ENCODE measurements around the gene CHRM5.

The CHRM5 gene

GRCh38 chr15:33968224-33968623 is at the start of gene CHRM5:
Gene CHRM5 (plus strand): TSS chr15:33968497. CDS start chr15:34062718, 94,221 bp downstream.
- H3K36me3 ChIP-seq (ENCODE audit: control insufficient read depth, insufficient read depth, low read length): no peaks in the 10 kb centered on the region
- peaks cover 16% of the 10 kb centered on the region for H3K4me1 ChIP-seq (ENCODE audit: control insufficient read depth, insufficient read depth, low read length)
- H3K27ac ChIP-seq (ENCODE audit: low read depth, low read length): no peak within 1 kb of the TSS
- no peak within 1 kb of the TSS for H3K4me3 ChIP-seq (ENCODE audit: low read depth, low read length)
- no peaks in the 10 kb centered on the region for H3K9me3 ChIP-seq (ENCODE audit: control insufficient read depth, insufficient read depth, low read length)
- no peaks in the 10 kb centered on the region for H3K27me3 ChIP-seq (ENCODE audit: control insufficient read depth, insufficient read depth, low read length)
- no peak within 1 kb of the TSS for H3K9ac ChIP-seq (ENCODE audit: low read depth, low read length)

GRCh38 chr15:33923446-33923845 is 44.9 kb upstream of the CHRM5 start:
- H3K27me3 ChIP-seq (ENCODE audit: control insufficient read depth, insufficient read depth, low read length): no peaks in the 10 kb centered on the region

GRCh38 chr15:33926260-33926659 is 42.0 kb upstream of the CHRM5 start:
- no peaks in the 10 kb centered on the region for H3K9me3 ChIP-seq (ENCODE audit: control insufficient read depth, insufficient read depth, low read length)
- no peak overlapping the region for H3K27ac ChIP-seq (ENCODE audit: low read depth, low read length)
- H3K36me3 ChIP-seq (ENCODE audit: control insufficient read depth, insufficient read depth, low read length): no peaks in the 10 kb centered on the region

More at GRCh38 chr15:33923446-33923845, 44.9 kb upstream of the CHRM5 start:
- Histone ChIP-seq H3K4me3 (ENCODE audit: low read depth, low read length) (no peak overlapping the region), H3K9ac (ENCODE audit: low read depth, low read length) (no peak overlapping the region), H3K36me3 (ENCODE audit: control insufficient read depth, insufficient read depth, low read length) (no peaks in the 10 kb centered on the region), H3K4me1 (ENCODE audit: control insufficient read depth, insufficient read depth, low read length) (no peaks in the 10 kb centered on the region), H3K9me3 (ENCODE audit: control insufficient read depth, insufficient read depth, low read length) (no peaks in the 10 kb centered on the region), H3K27ac (ENCODE audit: low read depth, low read length) (no peak overlapping the region)

GRCh38 chr15:33932734-33933133 is 35.6 kb upstream of the CHRM5 start:
- Histone ChIP-seq H3K9me3 (ENCODE audit: control insufficient read depth, insufficient read depth, low read length) (no peaks in the 10 kb centered on the region), H3K27ac (ENCODE audit: low read depth, low read length) (no peak overlapping the region), H3K4me3 (ENCODE audit: low read depth, low read length) (no peak overlapping the region), H3K36me3 (ENCODE audit: control insufficient read depth, insufficient read depth, low read length) (no peaks in the 10 kb centered on the region), H3K27me3 (ENCODE audit: control insufficient read depth, insufficient read depth, low read length) (no peaks in the 10 kb centered on the region), H3K9ac (ENCODE audit: low read depth, low read length) (no peak overlapping the region), H3K4me1 (ENCODE audit: control insufficient read depth, insufficient read depth, low read length) (no peaks in the 10 kb centered on the region)

More at GRCh38 chr15:33926260-33926659, 42.0 kb upstream of the CHRM5 start:
- Histone ChIP-seq H3K9ac (ENCODE audit: low read depth, low read length) (no peak overlapping the region), H3K27me3 (ENCODE audit: control insufficient read depth, insufficient read depth, low read length) (no peaks in the 10 kb centered on the region), H3K4me3 (ENCODE audit: low read depth, low read length) (no peak overlapping the region), H3K4me1 (ENCODE audit: control insufficient read depth, insufficient read depth, low read length) (no peaks in the 10 kb centered on the region)

GRCh38 chr15:33934396-33934795 is 33.9 kb upstream of the CHRM5 start:
- Histone ChIP-seq H3K4me1 (ENCODE audit: control insufficient read depth, insufficient read depth, low read length) (no peaks in the 10 kb centered on the region), H3K9ac (ENCODE audit: low read depth, low read length) (no peak overlapping the region), H3K27ac (ENCODE audit: low read depth, low read length) (no peak overlapping the region), H3K9me3 (ENCODE audit: control insufficient read depth, insufficient read depth, low read length) (no peaks in the 10 kb centered on the region), H3K36me3 (ENCODE audit: control insufficient read depth, insufficient read depth, low read length) (no peaks in the 10 kb centered on the region), H3K4me3 (ENCODE audit: low read depth, low read length) (no peak overlapping the region), H3K27me3 (ENCODE audit: control insufficient read depth, insufficient read depth, low read length) (no peaks in the 10 kb centered on the region)

GRCh38 chr15:33934921-33935320 is 33.4 kb upstream of the CHRM5 start:
- no peak overlapping the region for H3K27ac ChIP-seq (ENCODE audit: low read depth, low read length)
- H3K9ac ChIP-seq (ENCODE audit: low read depth, low read length): no peak overlapping the region
- H3K27me3 ChIP-seq (ENCODE audit: control insufficient read depth, insufficient read depth, low read length): no peaks in the 10 kb centered on the region
- H3K4me3 ChIP-seq (ENCODE audit: low read depth, low read length): no peak overlapping the region
- H3K4me1 ChIP-seq (ENCODE audit: control insufficient read depth, insufficient read depth, low read length): no peaks in the 10 kb centered on the region
- no peaks in the 10 kb centered on the region for H3K36me3 ChIP-seq (ENCODE audit: control insufficient read depth, insufficient read depth, low read length)
- no peaks in the 10 kb centered on the region for H3K9me3 ChIP-seq (ENCODE audit: control insufficient read depth, insufficient read depth, low read length)

GRCh38 chr15:33941279-33942063 is 26.8 kb upstream of the CHRM5 start:
- Histone ChIP-seq H3K4me1 (ENCODE audit: control insufficient read depth, insufficient read depth, low read length) (no peaks in the 10 kb centered on the region), H3K27ac (ENCODE audit: low read depth, low read length) (no peak overlapping the region), H3K9me3 (ENCODE audit: control insufficient read depth, insufficient read depth, low read length) (no peaks in the 10 kb centered on the region), H3K4me3 (ENCODE audit: low read depth, low read length) (no peak overlapping the region), H3K9ac (ENCODE audit: low read depth, low read length) (no peak overlapping the region), H3K36me3 (ENCODE audit: control insufficient read depth, insufficient read depth, low read length) (no peaks in the 10 kb centered on the region), H3K27me3 (ENCODE audit: control insufficient read depth, insufficient read depth, low read length) (no peaks in the 10 kb centered on the region)

- no peaks in the 10 kb centered on the region for H3K36me3 ChIP-seq (ENCODE audit: control insufficient read depth, insufficient read depth, low read length)
- no peak overlapping the region for H3K27ac ChIP-seq (ENCODE audit: low read depth, low read length)
- no peaks in the 10 kb centered on the region for H3K4me1 ChIP-seq (ENCODE audit: control insufficient read depth, insufficient read depth, low read length)
- H3K9ac ChIP-seq (ENCODE audit: low read depth, low read length): no peak overlapping the region
- no peaks in the 10 kb centered on the region for H3K27me3 ChIP-seq (ENCODE audit: control insufficient read depth, insufficient read depth, low read length)
- no peak overlapping the region for H3K4me3 ChIP-seq (ENCODE audit: low read depth, low read length)
- H3K9me3 ChIP-seq (ENCODE audit: control insufficient read depth, insufficient read depth, low read length): no peaks in the 10 kb centered on the region
These were observed 22.1 kb upstream of the CHRM5 start for GRCh38 chr15:33946152-33946551.

GRCh38 chr15:33955945-33956344 is 12.4 kb upstream of the CHRM5 start:
- H3K36me3 ChIP-seq (ENCODE audit: control insufficient read depth, insufficient read depth, low read length): no peaks in the 10 kb centered on the region
- no peaks in the 10 kb centered on the region for H3K9me3 ChIP-seq (ENCODE audit: control insufficient read depth, insufficient read depth, low read length)
- H3K9ac ChIP-seq (ENCODE audit: low read depth, low read length): no peak overlapping the region
- H3K27ac ChIP-seq (ENCODE audit: low read depth, low read length): no peak overlapping the region
- no peaks in the 10 kb centered on the region for H3K27me3 ChIP-seq (ENCODE audit: control insufficient read depth, insufficient read depth, low read length)
- no peak overlapping the region for H3K4me3 ChIP-seq (ENCODE audit: low read depth, low read length)
- no peaks in the 10 kb centered on the region for H3K4me1 ChIP-seq (ENCODE audit: control insufficient read depth, insufficient read depth, low read length)

- Histone ChIP-seq H3K9me3 (ENCODE audit: control insufficient read depth, insufficient read depth, low read length) (no peaks in the 10 kb centered on the region), H3K4me3 (ENCODE audit: low read depth, low read length) (no peak overlapping the region), H3K36me3 (ENCODE audit: control insufficient read depth, insufficient read depth, low read length) (no peaks in the 10 kb centered on the region), H3K27me3 (ENCODE audit: control insufficient read depth, insufficient read depth, low read length) (no peaks in the 10 kb centered on the region), H3K27ac (ENCODE audit: low read depth, low read length) (no peak overlapping the region), H3K4me1 (ENCODE audit: control insufficient read depth, insufficient read depth, low read length) (no peaks in the 10 kb centered on the region), H3K9ac (ENCODE audit: low read depth, low read length) (no peak overlapping the region)
These were observed 11.9 kb upstream of the CHRM5 start for GRCh38 chr15:33956397-33956796.

- Histone ChIP-seq H3K27me3 (ENCODE audit: control insufficient read depth, insufficient read depth, low read length) (no peaks in the 10 kb centered on the region), H3K9ac (ENCODE audit: low read depth, low read length) (no peak overlapping the region), H3K4me3 (ENCODE audit: low read depth, low read length) (no peak overlapping the region), H3K27ac (ENCODE audit: low read depth, low read length) (no peak overlapping the region), H3K9me3 (ENCODE audit: control insufficient read depth, insufficient read depth, low read length) (no peaks in the 10 kb centered on the region), H3K4me1 (ENCODE audit: control insufficient read depth, insufficient read depth, low read length) (no peaks in the 10 kb centered on the region), H3K36me3 (ENCODE audit: control insufficient read depth, insufficient read depth, low read length) (no peaks in the 10 kb centered on the region)
These were observed 8.3 kb upstream of the CHRM5 start for GRCh38 chr15:33959844-33960548.

Data from HUES48 (cell line).